Measurements from ENCODE around the gene COQ4. TPM values are rescaled to one million over a fixed set of nuclear protein-coding genes. Genes with fewer than 3 reads are reported as not detected.

Gene COQ4
- total RNA-seq, 1 donor from 2014 or later, result 46.6 TPM

GRCh38 chr9:128383007-128383753, 60.5 kb downstream of the COQ4 start:
- H3K9me3 Mint-ChIP-seq (ENCODE audit: unreplicated experiment), result no peaks in the 10 kb centered on the region
- no peak overlapping the region for H3K27ac Mint-ChIP-seq (ENCODE audit: unreplicated experiment)
- no peak for DNase-seq (ENCODE audit: low spot score)
- no peak overlapping the region for H3K4me3 Mint-ChIP-seq (ENCODE audit: unreplicated experiment)
- peaks cover 29% of the 10 kb centered on the region for H3K36me3 Mint-ChIP-seq (ENCODE audit: low read depth, unreplicated experiment)
- TF ChIP-seq CTCF (IDR thresholded peaks at IDR 0.05; ENCODE audit: unreplicated experiment), result no peak
- no peaks in the 10 kb centered on the region for H3K4me1 Mint-ChIP-seq (ENCODE audit: unreplicated experiment)
- H3K27me3 Mint-ChIP-seq (ENCODE audit: unreplicated experiment), result peaks cover 1% of the 10 kb centered on the region

Other genes starting within 250 kb of the COQ4 start
- gene PTGES2, start 195.1 kb upstream of the COQ4 start, total RNA-seq (ENCODE audit: unreplicated experiment), result 39.8 TPM
- not detected for gene LCN2, start 173.4 kb upstream of the COQ4 start, total RNA-seq (ENCODE audit: unreplicated experiment)
- gene BBLN, start 162.6 kb upstream of the COQ4 start, total RNA-seq (ENCODE audit: unreplicated experiment), result 62.1 TPM
- 156 TPM for gene CIZ1, start 131.3 kb upstream of the COQ4 start, total RNA-seq (ENCODE audit: unreplicated experiment)
- gene DNM1, start 119.5 kb upstream of the COQ4 start, total RNA-seq (ENCODE audit: unreplicated experiment), result 8.0 TPM
- gene GOLGA2, start 46.8 kb upstream of the COQ4 start, total RNA-seq (ENCODE audit: unreplicated experiment), result 69.4 TPM
- gene SWI5, start 46.6 kb upstream of the COQ4 start, total RNA-seq (ENCODE audit: unreplicated experiment), result 26.8 TPM
- gene TRUB2, start 392 bp upstream of the COQ4 start, total RNA-seq (ENCODE audit: unreplicated experiment), result 25.8 TPM
- gene SLC27A4, start 17.7 kb downstream of the COQ4 start, total RNA-seq (ENCODE audit: unreplicated experiment), result 23.0 TPM
- 96.1 TPM for gene URM1, start 48.5 kb downstream of the COQ4 start, total RNA-seq (ENCODE audit: unreplicated experiment)
- gene CERCAM, start 98.0 kb downstream of the COQ4 start, total RNA-seq (ENCODE audit: unreplicated experiment), result 27.9 TPM
- gene ODF2, start 133.2 kb downstream of the COQ4 start, total RNA-seq (ENCODE audit: unreplicated experiment), result 83.8 TPM
- 17.5 TPM for gene GLE1, start 181.9 kb downstream of the COQ4 start, total RNA-seq (ENCODE audit: unreplicated experiment)
- gene SPTAN1, start 229.7 kb downstream of the COQ4 start, total RNA-seq (ENCODE audit: unreplicated experiment), result 810 TPM